Neuronal stem cell (in vitro differentiated cells): Measurements from ENCODE around the gene PDE7B.

Experiments used
- DNase-seq: peaks from one replicate; pipeline ENCODE4 v3.0.0-alpha.2; 2013; ENCODE audit warnings: low spot score
- H2AFZ ChIP-seq: one replicate; pipeline ENCODE4 v1.6.1; 2013; ENCODE audit warnings: mild to moderate bottlenecking, low read length, inconsistent platforms
- H2AK5ac ChIP-seq: 2 replicates; pipeline ENCODE4 v1.6.1; 2013; ENCODE audit warnings: low read depth, mild to moderate bottlenecking, inconsistent platforms, low read length, moderate library complexity, mixed read lengths
- H2BK120ac ChIP-seq: 2 replicates; pipeline ENCODE4 v1.6.1; 2013; ENCODE audit warnings: low read depth, mild to moderate bottlenecking, inconsistent platforms, low read length, moderate library complexity, mixed read lengths
- H2BK12ac ChIP-seq: one replicate; pipeline ENCODE4 v1.6.1; 2013; ENCODE audit warnings: low read length, inconsistent platforms
- H2BK15ac ChIP-seq: 2 replicates; pipeline ENCODE4 v1.6.1; 2013; ENCODE audit warnings: mild to moderate bottlenecking, low read length, inconsistent platforms, mixed read lengths
- H2BK5ac ChIP-seq: one replicate; pipeline ENCODE4 v1.6.1; 2013; ENCODE audit warnings: inconsistent platforms, mild to moderate bottlenecking, low read length, moderate library complexity
- H3K14ac ChIP-seq: one replicate; pipeline ENCODE4 v1.6.1; 2013; ENCODE audit warnings: low read length, inconsistent platforms
- H3K18ac ChIP-seq: 2 replicates; pipeline ENCODE4 v1.6.1; 2013; ENCODE audit warnings: low read length, inconsistent platforms
- H3K23ac ChIP-seq: 2 replicates; pipeline ENCODE4 v1.6.1; 2013; ENCODE audit warnings: low read depth, mild to moderate bottlenecking, mixed read lengths, low read length, inconsistent platforms; ENCODE audit not compliant: poor library complexity
- H3K27ac ChIP-seq: replicated peaks from 3 replicates; pipeline ENCODE4 v1.5.1; 2013; ENCODE audit warnings: low read length, inconsistent platforms
- H3K27me3 ChIP-seq, 3 experiments: 2 replicates each; pipeline ENCODE4 v1.6.1; 2013; ENCODE audit warnings: low read length in 3 of 3, mild to moderate bottlenecking in 2 of 3, inconsistent platforms in 1 of 3, low read depth in 1 of 3, mixed read lengths in 1 of 3, moderate library complexity in 1 of 3; ENCODE audit not compliant: control insufficient read depth in 3 of 3, insufficient read depth in 3 of 3
- H3K36me3 ChIP-seq, 2 donors: replicated peaks in 1 of 2; 2 replicates each; pipeline ENCODE4 v1.6.1; 2013; ENCODE audit warnings: low read length in 2 of 2; ENCODE audit not compliant: control insufficient read depth in 2 of 2, insufficient read depth in 2 of 2
- H3K4ac ChIP-seq: 2 replicates; pipeline ENCODE4 v1.6.1; 2013; ENCODE audit warnings: inconsistent platforms, mild to moderate bottlenecking, low read length, moderate library complexity
- H3K4me1 ChIP-seq, 2 donors: 1 replicate in 1 of 2; 2 replicates in 1 of 2; pipeline ENCODE4 v1.6.1; 2013; ENCODE audit warnings: low read length in 2 of 2, low read depth in 1 of 2; ENCODE audit not compliant: control insufficient read depth in 2 of 2, insufficient read depth in 1 of 2
- H3K4me2 ChIP-seq: one replicate; pipeline ENCODE4 v1.6.1; 2013; ENCODE audit warnings: mild to moderate bottlenecking, low read length, inconsistent platforms; ENCODE audit not compliant: insufficient read depth, poor library complexity, severe bottlenecking
- H3K4me3 ChIP-seq, 2 donors: 2 replicates each; pipeline ENCODE4 v1.5.1; 2013; ENCODE audit warnings: low read length in 2 of 2, mild to moderate bottlenecking in 2 of 2, inconsistent platforms in 1 of 2, moderate library complexity in 1 of 2
- H3K79me1 ChIP-seq: one replicate; pipeline ENCODE4 v1.6.1; 2013; ENCODE audit warnings: low read depth, mild to moderate bottlenecking, inconsistent platforms, low read length, moderate library complexity
- H3K9ac ChIP-seq: one replicate; pipeline ENCODE4 v1.6.1; 2013; ENCODE audit warnings: mild to moderate bottlenecking, low read depth, low read length, inconsistent platforms; ENCODE audit not compliant: poor library complexity
- H3K9me3 ChIP-seq, 2 donors: replicated peaks in 1 of 2; 2 replicates each; pipeline versions ENCODE3 to v1.6.1; 2013; ENCODE audit warnings: low read length in 2 of 2, mild to moderate bottlenecking in 2 of 2, inconsistent platforms in 1 of 2, low read depth in 1 of 2, mixed read lengths in 1 of 2, moderate library complexity in 1 of 2; ENCODE audit not compliant: control insufficient read depth in 2 of 2, insufficient read depth in 1 of 2
- H4K8ac ChIP-seq: one replicate; pipeline ENCODE4 v1.6.1; 2013; ENCODE audit warnings: low read depth, mild to moderate bottlenecking, inconsistent platforms, low read length, moderate library complexity
- H4K91ac ChIP-seq: one replicate; pipeline ENCODE4 v1.6.1; 2013; ENCODE audit warnings: low read length, low read depth, mild to moderate bottlenecking, inconsistent platforms; ENCODE audit not compliant: poor library complexity
- WGBS, 2 donors: extraction: QIAGEN DNeasy Blood & Tissue Kit; methylation state at CpG; one replicate each; pipeline ENCODE4 v1.1.7; 2013; ENCODE audit warnings: missing lambda C conversion rate in 2 of 2, mixed read lengths in 1 of 2; ENCODE audit not compliant: insufficient read length in 2 of 2, insufficient replicate concordance in 1 of 2; ENCODE audit errors: extremely low coverage in 2 of 2; 5-methylcytosine and 5-hydroxymethylcytosine counted together

PDE7B gene

DNA sequence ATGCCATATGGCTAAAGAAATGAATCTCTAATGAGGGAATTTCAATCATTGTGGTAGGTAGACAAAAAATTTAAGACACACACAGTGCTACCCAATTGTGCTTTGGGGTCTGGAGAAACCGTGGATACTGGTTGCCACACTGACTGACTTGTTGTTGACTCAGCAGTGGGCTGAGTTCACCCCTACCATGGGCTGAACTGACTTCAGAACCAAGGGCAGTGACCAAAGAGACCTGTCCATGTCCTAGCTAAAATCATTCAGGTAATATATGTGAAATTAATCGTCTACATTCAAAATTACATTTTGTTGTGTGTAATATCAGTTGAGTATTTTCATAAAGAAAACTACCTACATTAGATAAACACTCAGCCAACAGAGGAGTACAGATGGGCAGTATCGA, 131.6 kb downstream of the PDE7B start:
- no peak overlapping the region for H2BK120ac ChIP-seq
- no peak overlapping the region for H2AFZ ChIP-seq
- no peaks in the 10 kb centered on the region for H3K4me1 ChIP-seq
- no peaks in the 10 kb centered on the region for H3K36me3 ChIP-seq
- no peak overlapping the region for H3K14ac ChIP-seq
- H3K9ac ChIP-seq: no peak overlapping the region
- H3K4me3 ChIP-seq: no peak overlapping the region
- H3K79me1 ChIP-seq: no peaks in the 10 kb centered on the region
- H3K9me3 ChIP-seq: no peaks in the 10 kb centered on the region
- H3K27me3 ChIP-seq: no peaks in the 10 kb centered on the region
- H3K4ac ChIP-seq: no peak overlapping the region
- no peak overlapping the region for H3K4me2 ChIP-seq
- no peak overlapping the region for H4K91ac ChIP-seq
- H2BK5ac ChIP-seq: no peak overlapping the region
- H2BK15ac ChIP-seq: no peak overlapping the region
- H3K27ac ChIP-seq: no peak overlapping the region
- no peak overlapping the region for H2AK5ac ChIP-seq
- no peak overlapping the region for H3K18ac ChIP-seq
- H2BK12ac ChIP-seq: no peak overlapping the region
- no peak overlapping the region for H4K8ac ChIP-seq
- no peak overlapping the region for H3K23ac ChIP-seq
- no CpG with 5 or more reads among the region's 3 CpGs for WGBS, 2 donors
- no peak for DNase-seq

DNA sequence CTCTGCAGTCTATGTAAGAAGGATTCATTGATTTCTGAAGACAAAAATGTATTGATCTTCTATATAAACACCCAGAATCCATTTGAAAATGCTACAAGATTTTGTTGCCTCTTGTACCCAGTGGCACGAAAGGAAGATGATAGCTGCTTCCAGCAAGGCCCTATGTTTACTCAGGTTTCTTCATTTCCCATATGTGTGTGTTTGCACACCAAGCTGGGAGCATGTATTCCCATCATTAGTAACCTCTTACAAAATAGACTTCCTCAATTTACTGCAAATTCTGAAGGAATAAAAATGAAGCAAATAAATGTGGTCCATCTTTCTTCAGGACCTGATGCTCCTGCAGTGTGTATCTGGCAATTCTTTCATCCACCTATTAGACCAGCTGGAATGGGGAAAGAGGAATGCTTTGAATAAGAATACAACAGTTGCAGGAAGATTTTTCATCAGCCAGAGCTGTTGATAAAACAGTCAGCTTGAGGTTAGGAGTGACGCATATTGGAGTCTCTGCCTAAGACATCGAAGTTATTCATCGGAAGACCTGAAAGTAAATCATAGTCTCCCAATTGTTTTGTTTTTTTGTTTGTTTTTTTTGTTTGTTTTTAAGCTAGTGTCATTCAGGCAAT, 132.3 kb downstream of the PDE7B start:
- Histone ChIP-seq H4K91ac (no peak overlapping the region), H3K9me3 (no peaks in the 10 kb centered on the region), H3K23ac (no peak overlapping the region), H3K4me2 (no peak overlapping the region), H2AFZ (no peak overlapping the region), H2BK15ac (no peak overlapping the region), H2AK5ac (no peak overlapping the region), H2BK120ac (no peak overlapping the region), H4K8ac (no peak overlapping the region), H2BK12ac (no peak overlapping the region), H3K4ac (no peak overlapping the region), H3K14ac (no peak overlapping the region), H3K79me1 (no peaks in the 10 kb centered on the region), H3K4me3 (no peak overlapping the region), H3K27me3 (no peaks in the 10 kb centered on the region), H3K36me3 (no peaks in the 10 kb centered on the region), H3K9ac (no peak overlapping the region), H2BK5ac (no peak overlapping the region), H3K18ac (no peak overlapping the region), H3K4me1 (no peaks in the 10 kb centered on the region), H3K27ac (no peak overlapping the region)
- WGBS, 2 donors: no CpG with 5 or more reads among the region's 4 CpGs
- no peak for DNase-seq

- no peaks in the 10 kb centered on the region for H3K36me3 ChIP-seq
- H3K4ac ChIP-seq: no peak overlapping the region
- DNase-seq: no peak
- no peak overlapping the region for H3K18ac ChIP-seq
- WGBS, 2 donors: no CpG with 5 or more reads among the region's 3 CpGs
- no peak overlapping the region for H4K8ac ChIP-seq
- H3K9ac ChIP-seq: no peak overlapping the region
- no peaks in the 10 kb centered on the region for H3K27me3 ChIP-seq
- H2BK120ac ChIP-seq: no peak overlapping the region
- no peak overlapping the region for H3K4me3 ChIP-seq
- H2BK12ac ChIP-seq: no peak overlapping the region
- H3K79me1 ChIP-seq: no peaks in the 10 kb centered on the region
- no peak overlapping the region for H4K91ac ChIP-seq
- no peak overlapping the region for H3K23ac ChIP-seq
- H2BK5ac ChIP-seq: no peak overlapping the region
- H2AFZ ChIP-seq: no peak overlapping the region
- H3K4me1 ChIP-seq: no peaks in the 10 kb centered on the region
- H3K9me3 ChIP-seq: no peaks in the 10 kb centered on the region
- H2BK15ac ChIP-seq: no peak overlapping the region
- H2AK5ac ChIP-seq: no peak overlapping the region
- H3K4me2 ChIP-seq: no peak overlapping the region
- no peak overlapping the region for H3K14ac ChIP-seq
- H3K27ac ChIP-seq: no peak overlapping the region
Measured at GRCh38 chr6:135985471-135985870, 134.0 kb downstream of the PDE7B start.

DNA sequence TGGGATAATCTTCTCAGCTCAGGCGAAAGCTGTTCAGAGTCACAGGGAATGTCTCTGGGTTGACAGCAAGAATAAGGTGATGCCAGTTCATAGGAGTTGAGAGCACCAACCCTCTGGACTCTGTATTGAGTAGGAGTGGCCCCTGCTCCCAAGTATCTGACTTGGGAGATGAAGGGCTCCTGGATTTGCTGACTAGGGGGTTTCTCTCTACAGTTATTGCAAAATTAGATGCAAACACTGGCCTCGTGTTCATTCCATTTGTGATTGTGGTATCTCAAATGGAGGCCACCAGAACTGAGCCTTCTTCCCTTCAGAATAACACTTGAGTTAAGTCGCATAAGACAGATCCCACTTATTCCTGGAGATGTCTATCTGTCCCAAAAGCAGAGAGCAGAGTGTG, 135.7 kb downstream of the PDE7B start:
- Histone ChIP-seq H3K4me3 (no peak overlapping the region), H3K27me3 (no peaks in the 10 kb centered on the region), H3K4me2 (no peak overlapping the region), H3K9me3 (no peaks in the 10 kb centered on the region), H2BK12ac (no peak overlapping the region), H2AK5ac (no peak overlapping the region), H3K36me3 (no peaks in the 10 kb centered on the region), H2BK5ac (no peak overlapping the region), H3K14ac (no peak overlapping the region), H4K8ac (no peak overlapping the region), H3K23ac (no peak overlapping the region), H4K91ac (no peak overlapping the region), H3K27ac (no peak overlapping the region), H3K4me1 (no peaks in the 10 kb centered on the region), H3K18ac (no peak overlapping the region), H2BK120ac (no peak overlapping the region), H2BK15ac (no peak overlapping the region), H3K79me1 (no peaks in the 10 kb centered on the region), H2AFZ (no peak overlapping the region), H3K4ac (no peak overlapping the region), H3K9ac (no peak overlapping the region)
- no peak for DNase-seq
- no CpG with 5 or more reads among the region's 3 CpGs for WGBS, 2 donors
